LNCaP clone FGC (cell line): ENCODE data around the gene TRMT112.
A peak's percentile ranks its signal among the peaks of the same experiment; 100 is the strongest.

Source experiments
- DNase-seq: peaks from one replicate; pipeline ENCODE4 v3.0.0-alpha.2; 2011; ENCODE audit warnings: low read depth
- H3K4me3 ChIP-seq: 2 replicates; pipeline ENCODE4 v1.5.1; 2011; ENCODE audit warnings: mild to moderate bottlenecking, low read depth, low read length, control low read depth
- TF ChIP-seq, protein P1 (sequence below): IDR thresholded peaks from 2 replicates; pipeline ENCODE4 v1.5.1; 2012; ENCODE audit warnings: mild to moderate bottlenecking; ENCODE audit not compliant: control insufficient read depth, insufficient read depth; ENCODE audit errors: extremely low read depth

TRMT112 gene

DNA sequence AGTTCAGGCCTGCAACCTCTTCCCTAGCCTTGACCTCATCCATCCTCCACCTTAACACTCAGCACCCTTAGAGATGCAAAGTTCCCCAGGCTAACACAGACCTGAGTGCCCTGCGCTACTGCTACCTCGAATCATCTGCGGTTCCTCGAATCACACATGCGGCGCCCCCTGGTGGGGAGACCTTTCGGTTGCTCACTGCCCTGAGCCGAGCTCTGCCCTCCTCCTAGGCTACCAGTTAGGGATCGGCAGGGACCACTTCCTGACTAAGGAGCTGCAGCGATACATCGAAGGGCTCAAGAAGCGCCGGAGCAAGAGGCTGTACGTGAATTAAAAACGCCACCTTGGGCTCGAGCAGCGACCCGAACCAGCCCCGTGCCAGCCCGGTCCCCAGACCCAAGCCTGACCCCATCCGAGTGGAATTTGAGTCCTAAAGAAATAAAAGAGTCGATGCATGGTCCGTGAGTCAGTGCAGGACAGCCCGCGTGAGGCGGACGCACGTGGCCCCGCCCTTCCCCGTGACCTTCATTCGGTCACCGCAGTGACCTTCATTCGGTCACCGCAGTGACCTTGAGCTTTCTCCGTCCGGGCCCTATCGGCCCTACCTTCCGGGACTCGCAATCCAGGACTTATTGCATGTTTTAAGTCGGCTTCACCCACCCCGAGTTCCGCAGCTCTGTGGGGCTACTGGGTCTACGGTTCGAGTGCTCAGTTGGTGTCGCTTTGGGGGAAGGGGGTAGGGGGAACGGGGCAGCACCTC, 12.9 kb downstream of the TRMT112 start:
- H3K4me3 ChIP-seq: peak overlapping the region; percentile 57
- no peak for DNase-seq
- TF ChIP-seq, protein P1, sequence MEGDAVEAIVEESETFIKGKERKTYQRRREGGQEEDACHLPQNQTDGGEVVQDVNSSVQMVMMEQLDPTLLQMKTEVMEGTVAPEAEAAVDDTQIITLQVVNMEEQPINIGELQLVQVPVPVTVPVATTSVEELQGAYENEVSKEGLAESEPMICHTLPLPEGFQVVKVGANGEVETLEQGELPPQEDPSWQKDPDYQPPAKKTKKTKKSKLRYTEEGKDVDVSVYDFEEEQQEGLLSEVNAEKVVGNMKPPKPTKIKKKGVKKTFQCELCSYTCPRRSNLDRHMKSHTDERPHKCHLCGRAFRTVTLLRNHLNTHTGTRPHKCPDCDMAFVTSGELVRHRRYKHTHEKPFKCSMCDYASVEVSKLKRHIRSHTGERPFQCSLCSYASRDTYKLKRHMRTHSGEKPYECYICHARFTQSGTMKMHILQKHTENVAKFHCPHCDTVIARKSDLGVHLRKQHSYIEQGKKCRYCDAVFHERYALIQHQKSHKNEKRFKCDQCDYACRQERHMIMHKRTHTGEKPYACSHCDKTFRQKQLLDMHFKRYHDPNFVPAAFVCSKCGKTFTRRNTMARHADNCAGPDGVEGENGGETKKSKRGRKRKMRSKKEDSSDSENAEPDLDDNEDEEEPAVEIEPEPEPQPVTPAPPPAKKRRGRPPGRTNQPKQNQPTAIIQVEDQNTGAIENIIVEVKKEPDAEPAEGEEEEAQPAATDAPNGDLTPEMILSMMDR: peak; percentile 70

DNA sequence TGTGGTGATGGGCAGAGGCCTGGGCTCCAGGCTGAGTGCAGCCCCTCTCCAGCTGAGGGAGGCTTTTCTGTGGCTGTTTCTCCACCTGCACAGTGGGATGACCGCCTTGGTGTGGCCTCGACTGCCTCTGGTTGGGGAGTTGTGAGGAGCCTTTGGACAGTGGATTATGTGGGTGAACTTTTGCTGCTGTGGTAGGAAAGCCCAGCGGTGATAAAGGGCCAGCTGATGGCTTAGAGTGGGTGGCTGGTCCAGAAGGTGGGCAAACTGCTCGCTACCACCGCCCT, 13.4 kb downstream of the TRMT112 start:
- no peak for DNase-seq
- peak overlapping the region; percentile 57 for H3K4me3 ChIP-seq
- TF ChIP-seq, protein P1: no peak

DNA sequence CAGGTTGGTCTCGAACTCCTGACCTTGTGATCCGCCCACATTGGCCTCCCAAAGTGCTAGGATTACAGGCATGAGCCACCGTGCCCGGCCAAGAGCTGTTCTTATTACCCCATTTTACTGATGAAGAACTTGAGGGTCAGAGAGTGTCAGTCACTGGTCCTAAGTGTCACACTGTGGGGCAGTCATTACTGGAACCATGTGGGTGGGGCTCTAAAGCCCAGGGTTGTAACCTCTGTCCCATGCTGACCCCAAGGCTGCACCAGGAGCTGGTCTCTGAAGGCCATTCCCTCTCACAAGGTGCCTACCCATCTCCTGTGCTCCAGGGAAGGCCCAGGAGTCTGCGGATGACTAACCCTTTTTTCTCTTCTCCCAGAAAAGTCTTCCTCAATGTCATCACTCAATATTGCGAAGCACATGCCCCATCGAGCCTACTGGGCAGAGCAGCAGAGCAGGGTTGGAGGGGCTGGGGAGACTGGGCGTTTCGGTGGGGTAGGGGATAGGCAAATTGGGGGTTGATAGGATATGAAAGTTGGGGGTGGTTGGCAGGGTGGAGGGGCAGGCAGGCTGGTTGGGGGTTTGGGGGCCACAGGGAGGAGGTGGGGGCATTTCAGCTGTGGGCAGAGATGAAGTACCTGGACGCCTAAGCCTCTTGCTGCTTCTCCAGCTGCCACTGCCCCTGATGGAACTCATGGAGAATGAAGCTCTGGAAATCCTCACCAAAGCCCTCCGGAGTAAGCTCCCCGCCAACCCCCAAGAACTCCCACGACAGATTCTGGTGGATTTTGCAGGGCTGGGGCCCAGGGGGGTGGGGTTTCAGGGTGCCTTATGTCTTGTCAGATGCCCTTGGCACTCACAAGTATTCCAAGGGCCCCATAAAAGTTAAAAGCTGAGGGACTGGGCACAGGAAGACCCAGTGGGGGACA, 14.0 kb downstream of the TRMT112 start:
- TF ChIP-seq, protein P1: no peak
- no peak overlapping the region for H3K4me3 ChIP-seq

DNA sequence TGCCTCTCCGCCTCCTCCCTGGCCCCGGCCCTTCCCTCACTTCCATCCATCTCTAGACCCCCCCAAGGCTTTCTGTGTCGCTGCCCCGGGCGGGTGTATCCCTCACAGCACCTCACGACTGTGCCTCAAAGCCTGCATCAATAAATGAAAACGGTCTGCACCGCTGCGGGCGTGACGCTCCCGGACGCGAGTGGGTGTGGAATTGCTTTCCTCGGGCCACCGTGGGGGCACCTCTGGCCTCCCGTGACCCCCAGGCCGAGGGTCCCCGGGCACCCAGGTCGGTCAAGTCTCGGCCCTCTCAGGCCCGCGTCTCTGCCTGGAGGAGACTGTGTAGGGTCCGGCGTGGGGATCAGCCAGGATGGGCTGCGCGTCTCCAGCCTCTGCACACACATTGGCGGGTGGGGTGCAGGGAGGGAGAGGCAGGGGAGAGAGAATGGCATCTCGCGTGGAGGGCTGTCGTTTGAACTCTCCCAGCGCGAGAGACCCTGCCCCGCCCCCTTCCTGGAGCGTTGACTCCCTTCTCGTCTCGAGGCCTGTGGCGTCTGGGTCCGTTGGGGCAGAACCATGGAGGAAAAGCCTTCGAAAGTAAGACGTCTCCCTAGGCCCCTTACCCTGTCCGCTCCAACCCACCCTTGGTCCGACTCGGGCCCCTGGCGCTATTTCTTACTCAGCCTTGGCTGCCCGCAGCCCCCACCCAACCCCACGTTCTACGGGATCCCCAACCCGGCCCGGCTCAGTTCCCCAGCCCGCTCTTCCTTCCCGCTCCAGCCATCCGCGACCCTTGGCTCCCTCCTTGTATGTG, 17.3 kb downstream of the TRMT112 start, which contains the start of gene CATSPERZ:
Gene CATSPERZ, plus strand, starts transcription at position 512 of the 802 bp plus-strand sequence. Its CDS starts 53 bp downstream, at position 565.
- TF ChIP-seq, protein P1: no peak
- H3K4me3 ChIP-seq: peak within 1 kb of the TSS; percentile 25
- DNase-seq: no peak

More for the DNA sequence above, 14.0 kb downstream of the TRMT112 start:
- no peak for DNase-seq

DNA sequence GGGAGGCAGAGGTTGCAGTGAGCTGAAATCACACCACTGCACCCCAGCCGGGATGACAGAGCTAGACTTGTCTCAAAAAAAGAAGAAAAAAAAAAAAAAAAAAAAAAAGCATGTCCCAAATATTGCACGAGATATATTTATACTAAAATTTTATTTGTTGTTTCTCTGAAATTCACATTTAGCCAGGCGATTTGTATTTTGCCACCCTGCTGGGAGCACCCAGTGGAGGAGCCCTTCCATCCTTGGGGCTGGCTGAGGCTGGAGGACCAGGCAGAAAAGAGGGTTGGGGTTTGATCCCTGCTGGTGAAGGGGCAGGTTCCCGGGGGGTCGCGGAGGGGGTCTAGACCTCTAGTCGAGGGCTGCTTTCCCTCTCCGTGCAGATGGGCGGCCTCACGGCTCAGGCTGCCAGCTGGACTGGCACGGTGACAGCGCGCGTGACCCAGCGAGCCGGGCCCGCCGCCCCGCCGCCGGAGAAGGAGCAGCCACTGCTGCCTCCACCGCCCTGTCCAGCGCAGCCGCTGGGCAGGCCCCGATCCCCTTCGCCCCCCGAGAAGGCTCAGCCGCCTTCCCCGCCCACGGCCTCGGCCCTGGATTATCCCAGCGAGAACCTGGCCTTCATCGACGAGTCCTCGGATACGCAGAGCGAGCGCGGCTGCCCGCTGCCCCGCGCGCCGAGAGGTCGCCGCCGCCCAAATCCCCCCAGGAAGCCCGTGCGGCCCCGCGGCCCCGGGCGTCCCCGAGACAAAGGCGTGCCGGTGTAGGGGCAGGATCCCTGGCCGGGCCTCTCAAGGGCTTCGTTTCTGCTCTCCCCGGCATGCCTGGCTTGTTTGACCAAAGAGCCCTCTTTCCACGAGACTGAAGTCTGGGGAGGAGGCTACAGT, 18.2 kb downstream of the TRMT112 start:
- DNase-seq: no peak
- TF ChIP-seq, protein P1: no peak
- no peak overlapping the region for H3K4me3 ChIP-seq
